Esophagus muscularis mucosa (tissue), 4 donors: Measurements from ENCODE around the gene IRF9. TPM values are rescaled to one million over a fixed set of nuclear protein-coding genes. Genes with fewer than 3 reads are reported as not detected.

Experiments used
- DNase-seq: peaks from one replicate; pipeline ENCODE4 v3.0.0-alpha.2; 2017; ENCODE audit errors: extremely low spot score
- H3K27ac ChIP-seq, 4 donors: fragments of 200-600 bp; sonication (generic); replicated peaks in 1 of 4; 1 replicate in 3 of 4; 2 replicates in 1 of 4; pipeline ENCODE4 v1.5.1; 2016 to 2019; ENCODE audit warnings: mild to moderate bottlenecking in 1 of 4
- H3K27me3 ChIP-seq, 4 donors: fragments of 200-600 bp; sonication (generic); one replicate each; pipeline versions ENCODE4 v1.5.1 to v1.6.0; 2016 to 2019
- H3K36me3 ChIP-seq, 4 donors: fragments of 200-600 bp; sonication (generic); one replicate each; pipeline ENCODE4 v1.5.1; 2016 to 2019
- H3K4me1 ChIP-seq, 4 donors: fragments of 200-600 bp; sonication (generic); one replicate each; pipeline ENCODE4 v1.5.1; 2016 to 2019
- H3K4me3 ChIP-seq, 4 donors: fragments of 200-600 bp; sonication (generic); 1 replicate in 2 of 4; 2 replicates in 2 of 4; pipeline ENCODE4 v1.5.1; 2016 to 2019; ENCODE audit warnings: mild to moderate bottlenecking in 4 of 4, moderate library complexity in 1 of 4
- H3K9me3 ChIP-seq, 4 donors: fragments of 200-600 bp; sonication (generic); 1 replicate in 3 of 4; 2 replicates in 1 of 4; pipeline ENCODE4 v1.5.1; 2016 to 2019
- EP300 ChIP-seq: sonication (generic); formaldehyde crosslinking; IDR thresholded peaks from one replicate; pipeline ENCODE4 v1.6.1; 2017; ENCODE audit warnings: antibody characterized with exemption
- POLR2A ChIP-seq: fragments of 450-650 bp; IDR thresholded peaks from one replicate; pipeline ENCODE4 v1.6.1; 2017; ENCODE audit warnings: antibody characterized with exemption, moderate library complexity, mild to moderate bottlenecking, low read depth
- POLR2AphosphoS5 ChIP-seq, 2 donors: sonication (generic); formaldehyde crosslinking; IDR thresholded peaks; one replicate each; pipeline ENCODE4 v1.6.1; 2017; ENCODE audit warnings: antibody characterized with exemption in 2 of 2
- WGBS: methylation state at CpG from one replicate; pipeline ENCODE4 v1.1.5; 2018; 5-methylcytosine and 5-hydroxymethylcytosine counted together
- intact Hi-C: fragments of 100-400 bp; cut with DNase I; formaldehyde crosslinking; loops from one replicate; pipeline ENCODE4 v1.15.1; 2023
- total RNA-seq, 4 donors: library from RNA; depleted of rRNA; stranded (reverse); fragments of >200 nt; gene quantifications; one replicate each; pipeline versions ENCODE4 v1.1.0 to v1.2.1, GENCODE V29; 2016
- TF ChIP-seq, protein P1 (sequence below), 3 experiments: fragments of 200-600 bp in 2 of 3; fragments of 450-650 bp in 1 of 3; sonication (generic) in 2 of 3; IDR thresholded peaks; one replicate each; pipeline ENCODE4 v1.5.1; 2017 to 2019; ENCODE audit warnings: antibody characterized with exemption in 3 of 3, mild to moderate bottlenecking in 2 of 3, moderate library complexity in 1 of 3

The IRF9 gene
- total RNA-seq, 4 donors from 2014 or later = 39.5 to 78.3 (median 63.2) TPM

DNA sequence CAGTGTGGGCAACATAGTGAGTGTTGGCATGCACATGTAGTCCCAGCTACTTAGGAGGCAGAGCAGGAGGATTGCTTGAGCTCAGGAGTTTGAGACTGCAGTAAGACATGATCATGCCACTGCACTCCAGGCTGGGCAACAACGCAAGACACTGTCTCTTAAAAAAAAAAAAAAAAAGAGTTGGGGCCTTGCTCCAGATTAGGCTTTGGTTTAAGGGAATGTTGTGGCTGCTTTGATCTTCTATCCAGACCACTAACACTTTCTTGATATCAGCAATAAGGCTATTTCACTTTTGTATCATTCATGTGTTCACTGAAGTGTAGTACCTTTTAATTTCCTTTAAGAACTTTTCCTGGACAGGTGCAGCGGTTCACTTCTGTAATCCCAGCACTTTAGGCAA lies 33.4 kb upstream of the IRF9 start:
- H3K27ac ChIP-seq = no peak overlapping the region
- peaks cover 0 to 21% (median 15%) of the 10 kb centered on the region in 4 donors for H3K36me3 ChIP-seq
- H3K4me1 ChIP-seq = peaks cover 9 to 21% (median 16%) of the 10 kb centered on the region in 4 donors
- TF ChIP-seq POLR2AphosphoS5 (IDR thresholded peaks at IDR 0.05) = no peak
- TF ChIP-seq, protein P1, sequence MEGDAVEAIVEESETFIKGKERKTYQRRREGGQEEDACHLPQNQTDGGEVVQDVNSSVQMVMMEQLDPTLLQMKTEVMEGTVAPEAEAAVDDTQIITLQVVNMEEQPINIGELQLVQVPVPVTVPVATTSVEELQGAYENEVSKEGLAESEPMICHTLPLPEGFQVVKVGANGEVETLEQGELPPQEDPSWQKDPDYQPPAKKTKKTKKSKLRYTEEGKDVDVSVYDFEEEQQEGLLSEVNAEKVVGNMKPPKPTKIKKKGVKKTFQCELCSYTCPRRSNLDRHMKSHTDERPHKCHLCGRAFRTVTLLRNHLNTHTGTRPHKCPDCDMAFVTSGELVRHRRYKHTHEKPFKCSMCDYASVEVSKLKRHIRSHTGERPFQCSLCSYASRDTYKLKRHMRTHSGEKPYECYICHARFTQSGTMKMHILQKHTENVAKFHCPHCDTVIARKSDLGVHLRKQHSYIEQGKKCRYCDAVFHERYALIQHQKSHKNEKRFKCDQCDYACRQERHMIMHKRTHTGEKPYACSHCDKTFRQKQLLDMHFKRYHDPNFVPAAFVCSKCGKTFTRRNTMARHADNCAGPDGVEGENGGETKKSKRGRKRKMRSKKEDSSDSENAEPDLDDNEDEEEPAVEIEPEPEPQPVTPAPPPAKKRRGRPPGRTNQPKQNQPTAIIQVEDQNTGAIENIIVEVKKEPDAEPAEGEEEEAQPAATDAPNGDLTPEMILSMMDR (IDR thresholded peaks at IDR 0.05) = no peak
- intact Hi-C loops = no loop called here
- H3K4me3 ChIP-seq = no peak overlapping the region
- H3K9me3 ChIP-seq = no peaks in the 10 kb centered on the region
- WGBS = 91% methylated on average over 2 of the region's 2 CpGs
- no peak for DNase-seq
- H3K27me3 ChIP-seq = no peaks in the 10 kb centered on the region

DNA sequence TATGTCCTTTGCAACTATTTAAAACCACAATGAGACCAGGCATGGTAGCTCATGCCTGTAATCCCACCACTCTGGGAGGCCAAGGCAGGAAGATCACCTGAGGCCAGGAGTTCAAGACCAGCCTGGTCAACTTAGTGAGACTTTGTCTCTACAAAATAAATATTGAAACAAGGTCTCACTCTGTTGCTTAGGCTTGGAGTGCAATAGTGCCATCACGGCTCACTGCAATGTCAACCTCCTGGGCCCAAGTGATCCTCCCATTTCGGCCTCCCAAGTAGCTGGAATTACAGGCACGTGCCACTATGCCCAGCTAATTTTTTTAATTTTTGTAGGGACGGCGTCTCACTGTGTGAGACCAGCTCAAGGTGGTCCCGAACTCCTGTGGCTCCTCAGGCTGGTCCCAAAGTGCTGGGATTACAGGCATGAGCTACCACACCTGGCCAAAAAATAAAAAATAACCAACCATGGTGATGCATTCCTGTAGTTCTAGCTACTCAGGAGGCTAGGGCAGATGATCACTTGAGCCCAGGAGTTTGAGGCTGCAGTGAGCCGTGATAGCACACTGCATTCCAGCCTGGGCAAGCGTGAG lies 31.6 kb upstream of the IRF9 start:
- intact Hi-C loops = no loop called here
- H3K4me1 ChIP-seq = peaks cover 9 to 21% (median 16%) of the 10 kb centered on the region in 4 donors
- H3K9me3 ChIP-seq = no peaks in the 10 kb centered on the region
- H3K27ac ChIP-seq = no peak overlapping the region
- WGBS = 97% methylated on average over 8 of the region's 8 CpGs
- DNase-seq = no peak
- H3K27me3 ChIP-seq = no peaks in the 10 kb centered on the region
- TF ChIP-seq POLR2A = no peak
- TF ChIP-seq, protein P1 (IDR thresholded peaks at IDR 0.05) = no peak
- no peak overlapping the region for H3K4me3 ChIP-seq
- H3K36me3 ChIP-seq = peaks cover 0 to 3% (median 0%) of the 10 kb centered on the region in 4 donors

DNA sequence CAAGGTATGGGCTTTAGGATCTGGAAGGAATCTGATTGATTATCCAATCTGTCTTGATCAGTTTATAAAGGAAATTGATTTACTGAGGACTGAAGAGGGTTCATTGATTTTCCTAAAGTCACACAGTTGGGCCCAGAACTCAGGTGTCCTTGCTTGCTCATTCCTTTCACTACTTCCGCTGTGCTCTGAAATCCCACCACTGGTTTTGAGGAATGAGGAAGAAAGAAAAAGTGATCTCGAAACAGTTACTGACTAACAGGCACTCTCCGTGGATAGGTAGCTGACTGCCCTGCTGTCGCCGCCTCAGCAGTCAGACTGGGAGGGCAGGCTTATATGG lies 30.7 kb upstream of the IRF9 start, which contains the start of gene FITM1:
Gene FITM1, plus strand, starts transcription at position 280 of the 337 bp plus-strand sequence. CDS start 905 bp downstream, outside the sequence.
- H3K27me3 ChIP-seq = no peaks in the 10 kb centered on the region
- TF ChIP-seq EP300 (no peak), POLR2A (no peak), POLR2AphosphoS5 (IDR thresholded peaks at IDR 0.05) (no peak)
- TF ChIP-seq, protein P1 (IDR thresholded peaks at IDR 0.05) = no peak
- intact Hi-C loops = no loop called here
- H3K4me3 ChIP-seq = no peak within 1 kb of the TSS
- DNase-seq = no peak
- H3K9me3 ChIP-seq = no peaks in the 10 kb centered on the region
- 89% methylated on average over 5 of the region's 5 CpGs for WGBS
- H3K27ac ChIP-seq = peak within 1 kb of the TSS in 3 of 4 donors; percentile 42 to 70 (median 42)
- no peaks in the 10 kb centered on the region for H3K36me3 ChIP-seq
- peaks cover 12 to 24% (median 18%) of the 10 kb centered on the region in 4 donors for H3K4me1 ChIP-seq

DNA sequence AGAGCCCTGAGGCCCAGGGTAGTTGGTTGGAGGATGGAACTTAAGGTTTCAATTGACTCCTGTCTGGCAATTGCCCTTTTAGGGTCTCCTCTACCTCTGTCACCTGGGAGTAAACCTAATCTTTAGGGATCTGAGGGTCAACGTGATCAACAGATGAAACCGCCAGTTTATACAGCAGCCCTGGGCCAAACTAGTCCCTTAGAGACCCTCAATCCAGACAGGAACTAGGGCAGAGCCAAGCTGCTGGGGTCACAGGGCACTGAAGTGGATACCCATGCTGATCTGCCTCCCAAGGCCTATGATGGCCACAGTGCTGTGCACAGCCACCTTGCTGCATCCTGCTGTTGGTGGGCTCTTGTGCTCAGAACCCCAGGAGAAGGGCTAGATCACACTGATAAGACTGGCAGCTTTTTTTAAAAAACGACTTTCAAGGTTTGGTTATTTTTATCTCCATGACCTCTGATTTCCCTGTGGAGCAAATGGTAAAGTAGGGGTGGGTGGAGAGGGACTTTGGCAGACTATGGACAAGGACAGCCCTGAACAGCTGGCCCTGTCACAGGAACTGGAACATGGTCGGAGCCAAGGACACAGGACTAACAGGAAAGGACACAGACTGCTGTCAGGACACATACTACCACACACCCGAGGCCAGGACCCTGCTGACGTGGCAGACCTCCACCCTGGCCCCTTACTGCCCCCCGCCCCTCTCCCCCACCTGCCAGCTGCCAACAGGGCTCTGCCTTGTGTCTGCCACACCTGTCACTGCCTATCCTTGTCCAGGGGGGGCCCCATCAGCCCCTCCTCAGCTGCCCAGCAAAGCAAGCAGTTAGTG lies 30.1 kb upstream of the IRF9 start:
- intact Hi-C loops = no loop called here
- 56% methylated on average over 3 of the region's 7 CpGs for WGBS
- Histone ChIP-seq H3K27me3 (no peaks in the 10 kb centered on the region), H3K36me3 (no peaks in the 10 kb centered on the region), H3K4me3 (no peak overlapping the region), H3K9me3 (no peaks in the 10 kb centered on the region), H3K4me1 (peaks cover 15 to 27% (median 22%) of the 10 kb centered on the region in 4 donors), H3K27ac (peak overlapping the region in 3 of 4 donors; percentile 42 to 70 (median 42))
- DNase-seq = no peak
- TF ChIP-seq, protein P1 (IDR thresholded peaks at IDR 0.05) = no peak
- TF ChIP-seq POLR2A = no peak
- no peak for TF ChIP-seq EP300
- TF ChIP-seq POLR2AphosphoS5 (IDR thresholded peaks at IDR 0.05) = peak in 1 of 2 donors; percentile 15
